ENCODE measurements around the gene GDPD5. TPM values are rescaled to one million over a fixed set of nuclear protein-coding genes. Genes with fewer than 3 reads are reported as not detected.

Gene GDPD5
- total and polyA plus RNA-seq, 9 of the 15 experiments (the other 6 are each of a cell fraction or from before 2014, with no cell fraction given), result 0.32 to 27.3 (median 8.0) TPM

GRCh38 chr11:75536786-75537641 lies 11.3 kb upstream of the GDPD5 start (continued):
- TF ChIP-seq HINFP (tag; conservative IDR thresholded peaks at IDR 0.05; ENCODE audit: low read depth), result no peak
- no peak for TF ChIP-seq ATF4 (CRISPR knock-in tag; IDR thresholded peaks at IDR 0.05)
- peak; percentile 45 for TF ChIP-seq CHD4 (IDR thresholded peaks at IDR 0.05; ENCODE audit: insufficient read depth, insufficient replicate concordance, low read depth, low read length, poor library complexity, severe bottlenecking)
- no peak for TF ChIP-seq BRF2 (IDR thresholded peaks at IDR 0.05; ENCODE audit: borderline replicate concordance, insufficient read depth, insufficient read length)
- TF ChIP-seq ARNT (IDR thresholded peaks at IDR 0.05), result no peak
- no peak for TF ChIP-seq CHAMP1 (IDR thresholded peaks at IDR 0.05)
- TF ChIP-seq ZNF583 (CRISPR knock-in tag; IDR thresholded peaks at IDR 0.05), result no peak
- no peak for TF ChIP-seq TEAD2 (tag; IDR thresholded peaks at IDR 0.05)
- TF ChIP-seq PATZ1 (CRISPR knock-in tag; IDR thresholded peaks at IDR 0.05; ENCODE audit: borderline replicate concordance), result no peak
- no peak for TF ChIP-seq PHF21A (IDR thresholded peaks at IDR 0.05; ENCODE audit: borderline replicate concordance, low read depth)
